GM18867 (cell line): Measurements from ENCODE around the gene UNC13C.

Experiments used
- ATAC-seq: cut with Tn5 transposase; IDR thresholded peaks from one replicate; pipeline ENCODE4 v1.9.1; 2021; ENCODE audit warnings: mild to moderate bottlenecking, moderate library complexity; ENCODE audit not compliant: unreplicated experiment

The UNC13C gene

GRCh38 chr15:54550954-54551353, 572.7 kb downstream of the UNC13C start:
- ATAC-seq: no peak

GRCh38 chr15:54556231-54556630, 578.0 kb downstream of the UNC13C start:
- ATAC-seq: no peak

GRCh38 chr15:54559405-54560069, 581.3 kb downstream of the UNC13C start:
- ATAC-seq: no peak

GRCh38 chr15:54560417-54560816, 582.2 kb downstream of the UNC13C start:
- no peak for ATAC-seq

GRCh38 chr15:54564166-54564565, 585.9 kb downstream of the UNC13C start:
- ATAC-seq: no peak

GRCh38 chr15:54566654-54567053, 588.4 kb downstream of the UNC13C start:
- ATAC-seq: no peak

GRCh38 chr15:54567408-54568035, 589.3 kb downstream of the UNC13C start:
- ATAC-seq: no peak

- ATAC-seq: no peak
These were observed 590.1 kb downstream of the UNC13C start for GRCh38 chr15:54568381-54568780.

GRCh38 chr15:54571576-54571975, 593.3 kb downstream of the UNC13C start:
- ATAC-seq: no peak

GRCh38 chr15:54575586-54575985, 597.3 kb downstream of the UNC13C start:
- ATAC-seq: no peak

- ATAC-seq: peak; percentile 65
These were observed 598.2 kb downstream of the UNC13C start for GRCh38 chr15:54576298-54576935.

GRCh38 chr15:54577476-54578250, 599.4 kb downstream of the UNC13C start:
- ATAC-seq: no peak

- no peak for ATAC-seq
These were observed 601.6 kb downstream of the UNC13C start for GRCh38 chr15:54579855-54580254.

- no peak for ATAC-seq
These were observed 602.4 kb downstream of the UNC13C start for GRCh38 chr15:54580643-54581042.

GRCh38 chr15:54582863-54583643, 604.8 kb downstream of the UNC13C start:
- ATAC-seq: no peak

GRCh38 chr15:54585063-54585462, 606.8 kb downstream of the UNC13C start:
- ATAC-seq: no peak

GRCh38 chr15:54594115-54594514, 615.9 kb downstream of the UNC13C start:
- no peak for ATAC-seq

GRCh38 chr15:54599386-54599785, 621.1 kb downstream of the UNC13C start:
- ATAC-seq: no peak

GRCh38 chr15:54605043-54605442, 626.8 kb downstream of the UNC13C start:
- no peak for ATAC-seq

GRCh38 chr15:54605556-54605955, 627.3 kb downstream of the UNC13C start:
- ATAC-seq: no peak
